Skin epidermis (tissue), 12 donors: ENCODE results near the gene TSPO.

Experiments
- H3K27ac ChIP-seq, 21 experiments: fragments of 200-600 bp; sonication (generic) in 11 of 21; one replicate each; pipeline ENCODE4 v1.5.0; 2020; ENCODE audit warnings: mild to moderate bottlenecking in 3 of 21, inconsistent platforms in 2 of 21, moderate library complexity in 2 of 21
- H3K4me3 ChIP-seq, 7 experiments: fragments of 200-600 bp; sonication (generic) in 2 of 7; one replicate each; pipeline ENCODE4 v1.5.0; 2020; ENCODE audit warnings: inconsistent platforms in 2 of 7, mild to moderate bottlenecking in 2 of 7, moderate library complexity in 1 of 7

The TSPO gene

DNA sequence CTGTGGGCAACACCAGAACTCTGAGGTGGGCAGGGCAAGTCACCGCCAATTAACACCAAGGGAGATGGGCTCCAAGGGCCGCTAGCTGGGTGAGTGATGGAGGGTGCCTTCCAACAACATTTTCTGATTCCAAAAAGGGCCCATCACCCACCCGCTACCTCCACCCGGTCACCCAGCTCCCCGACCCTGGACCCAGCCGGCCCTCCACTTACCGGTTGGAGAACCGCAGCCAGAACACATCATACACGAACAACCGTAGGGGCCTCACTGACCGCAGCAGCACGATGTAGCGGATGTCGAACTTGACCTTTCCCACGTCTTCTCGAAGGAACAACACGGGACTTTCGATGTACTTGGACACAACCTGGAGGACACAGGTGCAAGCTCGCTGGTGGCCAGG lies 20.8 kb downstream of the TSPO start:
- no peak overlapping the region for H3K4me3 ChIP-seq
- H3K27ac ChIP-seq: no peak overlapping the region

DNA sequence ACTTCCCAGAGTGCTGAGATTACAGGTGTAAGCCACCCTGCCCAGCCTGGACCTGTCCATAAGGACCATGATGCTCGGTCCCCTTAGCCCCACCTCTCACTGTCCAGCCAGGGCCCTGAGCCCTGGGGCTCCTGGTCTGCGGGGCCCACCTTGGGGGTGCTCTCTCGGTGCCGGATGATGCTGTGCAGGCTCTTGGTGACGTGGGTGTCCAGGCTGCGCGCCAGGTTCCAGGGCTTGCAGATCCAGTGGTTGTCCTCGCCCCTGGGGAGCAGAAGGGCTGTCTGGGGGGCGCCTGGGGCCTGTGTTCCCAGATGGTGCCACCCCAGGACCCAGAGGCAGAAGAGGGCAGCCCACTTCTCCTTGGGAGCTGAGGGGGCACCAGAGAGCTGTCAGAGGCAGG lies 22.2 kb downstream of the TSPO start:
- no peak overlapping the region for H3K27ac ChIP-seq

GRCh38 chr22:43173976-43174720 lies 22.8 kb downstream of the TSPO start:
- H3K27ac ChIP-seq: peak overlapping the region in 3 of 21 experiments; percentile 9 to 46 (median 42)
- no peak overlapping the region for H3K4me3 ChIP-seq

More for the DNA sequence above, 22.2 kb downstream of the TSPO start:
- no peak overlapping the region for H3K4me3 ChIP-seq

GRCh38 chr22:43174941-43175531 lies 23.7 kb downstream of the TSPO start:
- Histone ChIP-seq H3K4me3 (no peak overlapping the region), H3K27ac (peak overlapping the region in 5 of 21 experiments; percentile 9 to 55 (median 43))

- H3K4me3 ChIP-seq: no peak overlapping the region
- H3K27ac ChIP-seq: no peak overlapping the region
Observed at GRCh38 chr22:43176090-43176489, 24.7 kb downstream of the TSPO start.

- Histone ChIP-seq H3K27ac (no peak overlapping the region), H3K4me3 (no peak overlapping the region)
Observed at GRCh38 chr22:43177479-43177878, 26.1 kb downstream of the TSPO start.

DNA sequence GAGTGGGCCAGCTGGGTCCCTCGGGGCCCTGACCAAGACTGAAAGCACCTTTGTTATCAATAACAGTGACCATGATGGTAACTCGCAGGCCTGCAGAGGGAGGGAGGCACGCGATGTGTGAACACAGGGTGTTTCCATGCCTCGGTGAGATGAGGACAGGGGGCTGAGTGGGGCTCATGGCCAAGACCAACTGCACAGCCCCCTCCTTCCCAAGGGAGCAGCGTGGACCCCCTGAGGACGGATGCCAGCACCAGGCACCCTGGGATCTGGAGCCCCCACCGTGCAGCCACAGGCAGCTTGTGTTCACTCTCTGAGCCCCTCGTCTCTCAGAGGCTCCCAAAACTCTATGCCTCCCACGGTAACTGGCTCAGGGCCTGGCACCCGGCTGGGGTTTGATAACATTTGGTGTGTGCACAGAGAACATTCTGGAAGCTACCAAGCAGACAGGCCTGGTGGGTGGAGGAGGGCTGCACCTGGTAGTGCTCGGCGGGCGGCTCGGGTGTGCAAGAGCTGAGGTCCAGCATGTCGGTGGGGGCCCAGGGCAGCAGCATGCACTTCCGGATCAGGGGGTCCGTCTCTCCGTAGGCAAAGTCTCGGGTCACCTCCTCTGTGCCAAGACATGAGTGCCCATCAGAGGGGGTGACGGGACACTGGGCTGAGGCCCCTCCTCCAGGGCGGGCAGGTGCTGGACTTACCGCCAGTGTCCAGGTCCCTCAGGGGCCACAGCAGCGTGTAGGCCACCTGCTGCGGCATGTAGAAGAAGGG lies 28.0 kb downstream of the TSPO start:
- no peak overlapping the region for H3K27ac ChIP-seq
- no peak overlapping the region for H3K4me3 ChIP-seq

DNA sequence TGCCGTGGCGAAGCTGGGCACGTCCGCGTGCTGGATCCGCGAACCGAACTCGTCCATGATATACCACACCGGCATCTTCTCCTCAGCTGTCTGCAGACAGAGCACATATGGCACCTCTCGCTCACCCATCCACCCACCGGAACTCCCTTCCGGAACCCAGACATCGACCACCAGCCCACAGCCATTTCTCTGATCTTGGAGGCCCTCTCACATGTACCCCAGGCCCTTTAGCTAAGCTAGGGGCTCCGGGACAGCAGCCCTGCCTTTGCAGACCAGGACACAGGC lies 28.5 kb downstream of the TSPO start:
- Histone ChIP-seq H3K4me3 (no peak overlapping the region), H3K27ac (no peak overlapping the region)

DNA sequence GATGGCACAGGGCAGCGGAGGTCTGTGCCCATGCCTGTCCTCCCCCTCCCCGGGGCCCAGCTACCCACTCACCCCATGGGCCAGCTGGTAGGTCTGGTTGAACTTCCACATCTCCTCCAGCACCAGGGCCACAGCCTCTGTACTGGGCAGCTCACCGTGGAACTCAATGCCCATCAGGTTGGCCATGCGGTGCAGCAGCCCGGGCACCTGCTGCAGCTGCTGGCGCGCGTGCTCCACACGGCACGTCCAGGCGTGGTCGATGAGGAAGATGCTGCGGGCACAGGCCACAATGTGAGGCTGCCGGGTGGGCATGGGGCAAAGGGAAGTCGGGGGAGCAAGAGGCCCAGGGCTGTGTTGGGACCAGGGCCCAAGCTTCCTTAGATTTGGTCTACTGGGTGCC lies 29.3 kb downstream of the TSPO start:
- no peak overlapping the region for H3K4me3 ChIP-seq
- H3K27ac ChIP-seq: no peak overlapping the region

- no peak overlapping the region for H3K4me3 ChIP-seq
- H3K27ac ChIP-seq: no peak overlapping the region
Observed at GRCh38 chr22:43181321-43182076, 30.1 kb downstream of the TSPO start.

DNA sequence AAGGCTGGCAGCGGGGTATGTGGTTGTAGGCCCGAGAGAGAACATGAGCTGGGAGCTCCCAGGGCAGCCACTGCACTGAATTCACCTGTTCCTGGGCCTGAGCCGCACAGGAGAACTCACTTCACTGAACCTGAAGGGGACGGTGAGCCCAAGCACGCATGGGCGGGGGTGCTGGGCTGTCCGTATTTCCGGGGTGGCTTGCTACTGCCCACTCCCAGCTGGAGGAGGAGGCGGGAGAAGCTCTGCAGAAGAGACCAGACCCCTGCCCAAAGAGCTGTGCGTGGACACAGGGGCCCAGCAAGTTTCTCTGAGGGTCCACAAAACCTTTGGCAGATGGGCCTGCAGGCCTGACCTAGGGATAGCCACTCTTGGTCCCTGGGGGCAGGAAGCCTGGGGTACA lies 30.8 kb downstream of the TSPO start:
- Histone ChIP-seq H3K4me3 (no peak overlapping the region), H3K27ac (no peak overlapping the region)

DNA sequence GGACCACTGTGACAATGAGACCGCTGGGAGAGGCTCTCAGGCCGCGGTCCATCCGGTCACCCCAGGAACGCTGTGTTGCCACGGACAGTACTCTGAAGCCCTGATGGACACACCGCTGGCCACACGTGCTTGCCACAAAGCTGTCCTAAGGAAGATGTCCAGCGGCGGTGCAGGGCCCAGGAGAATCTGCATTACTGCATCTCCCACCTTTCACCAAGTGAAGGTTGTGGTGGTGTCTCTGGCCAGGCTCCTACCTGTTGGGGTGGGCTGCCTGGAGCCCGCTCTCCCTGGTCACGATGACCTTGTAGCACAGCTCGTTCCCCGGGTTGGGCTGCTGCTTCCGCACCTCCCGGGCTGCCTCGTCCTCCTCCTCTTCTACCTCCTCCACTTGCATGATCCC lies 31.4 kb downstream of the TSPO start:
- Histone ChIP-seq H3K27ac (no peak overlapping the region), H3K4me3 (no peak overlapping the region)

GRCh38 chr22:43183496-43184277 lies 32.3 kb downstream of the TSPO start:
- Histone ChIP-seq H3K27ac (peak overlapping the region in 2 of 21 experiments; percentile 16 to 36), H3K4me3 (no peak overlapping the region)

DNA sequence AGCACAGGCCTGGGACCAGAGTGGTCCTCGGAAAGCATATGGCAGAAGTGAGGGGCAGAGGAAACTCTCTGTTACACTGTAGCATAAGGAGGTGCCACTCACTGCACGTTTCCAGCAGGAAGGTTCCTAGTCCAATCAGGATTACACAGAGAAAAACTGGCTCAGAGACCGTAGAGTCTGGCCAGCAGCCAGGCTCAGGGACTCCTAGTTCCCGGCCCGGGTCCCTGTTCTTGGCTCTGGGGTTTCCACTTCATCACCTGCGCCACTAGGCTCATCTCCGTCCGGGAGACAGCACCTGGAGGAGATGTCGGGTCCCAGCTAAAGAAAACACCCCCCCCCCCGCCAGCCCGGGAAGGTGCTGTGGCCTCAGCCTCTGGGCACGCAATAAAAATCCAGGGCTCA lies 34.5 kb downstream of the TSPO start:
- Histone ChIP-seq H3K4me3 (peak overlapping the region; percentile 69 to 84 (median 76)), H3K27ac (peak overlapping the region in 12 of 21 experiments; percentile 22 to 94 (median 89))

DNA sequence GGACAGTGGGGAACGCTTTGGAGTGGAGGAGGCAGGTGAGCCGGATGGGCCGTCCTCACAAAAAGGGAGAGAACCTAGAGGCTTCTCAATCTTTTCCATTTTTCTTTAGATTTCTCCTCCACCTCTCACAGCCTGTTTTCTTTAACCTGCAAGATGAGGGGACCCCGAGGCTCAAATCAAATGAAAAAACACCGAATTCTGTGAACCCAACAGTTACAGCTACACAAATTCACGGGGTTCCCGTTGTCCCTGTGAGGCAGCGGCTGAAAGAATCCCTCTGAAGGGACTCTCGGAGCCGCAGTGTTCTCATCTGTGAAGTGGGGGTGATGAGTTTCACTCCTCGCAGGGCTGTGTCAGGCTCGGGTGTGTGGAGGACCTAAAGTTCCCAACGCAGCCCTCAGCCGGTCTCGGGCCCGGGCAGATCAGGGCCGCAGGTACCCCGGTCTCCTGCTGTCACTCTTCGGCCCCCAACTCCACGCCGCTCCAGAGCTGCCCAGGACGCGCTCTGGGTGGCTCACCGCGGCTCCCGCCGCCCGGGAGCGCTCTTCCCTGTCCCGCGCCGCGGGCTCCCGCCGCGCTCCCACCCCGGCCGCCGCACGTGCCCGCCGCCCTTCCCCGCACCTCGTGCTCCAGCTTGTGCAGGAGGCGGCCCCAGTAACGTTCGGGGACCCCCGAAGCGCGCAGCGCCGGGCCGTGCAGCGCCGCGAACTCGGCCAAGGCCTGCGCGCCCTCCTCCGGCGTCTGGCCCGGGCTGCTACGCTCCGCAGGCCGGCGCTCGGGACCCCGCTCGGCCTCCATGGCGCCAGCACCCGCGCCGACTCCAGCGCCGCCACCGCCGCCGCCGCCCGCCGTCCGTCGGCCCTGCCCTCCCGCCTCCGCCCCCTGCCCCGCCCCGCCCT lies 35.2 kb downstream of the TSPO start, which contains the start of gene TTLL12:
Gene TTLL12 (minus strand): TSS at position 863 of the 899 bp plus-strand sequence. CDS start 65 bp downstream, at position 798.
- H3K27ac ChIP-seq: peak within 1 kb of the TSS; percentile 62 to 95 (median 91)
- peak within 1 kb of the TSS; percentile 69 to 84 (median 76) for H3K4me3 ChIP-seq

- peak overlapping the region; percentile 15 to 76 (median 38) for H3K4me3 ChIP-seq
- H3K27ac ChIP-seq: peak overlapping the region; percentile 55 to 95 (median 88)
Observed at GRCh38 chr22:43187171-43188099, 36.1 kb downstream of the TSPO start.

GRCh38 chr22:43188829-43189545 lies 37.6 kb downstream of the TSPO start:
- H3K4me3 ChIP-seq: no peak overlapping the region
- H3K27ac ChIP-seq: peak overlapping the region in 1 of 21 experiments; percentile 37
